SK-N-MC (cell line): ENCODE data around the gene TCEAL8.

Experiments
- EZH2 ChIP-seq: fragments of 200-600 bp; sonication (generic); IDR thresholded peaks from one replicate; pipeline ENCODE4 v1.6.1; 2017; ENCODE audit warnings: antibody characterized with exemption
- FOXP2 ChIP-seq: optimal IDR thresholded peaks from 2 replicates; pipeline ENCODE3; 2011; ENCODE audit warnings: mild to moderate bottlenecking, moderate library complexity; ENCODE audit not compliant: insufficient read depth; ENCODE audit errors: extremely low read length, control extremely low read depth
- POLR2AphosphoS5 ChIP-seq: IDR thresholded peaks from 2 replicates; pipeline ENCODE4 v1.6.1; 2012; ENCODE audit warnings: mild to moderate bottlenecking, low read depth, low read length, borderline replicate concordance

DNA sequence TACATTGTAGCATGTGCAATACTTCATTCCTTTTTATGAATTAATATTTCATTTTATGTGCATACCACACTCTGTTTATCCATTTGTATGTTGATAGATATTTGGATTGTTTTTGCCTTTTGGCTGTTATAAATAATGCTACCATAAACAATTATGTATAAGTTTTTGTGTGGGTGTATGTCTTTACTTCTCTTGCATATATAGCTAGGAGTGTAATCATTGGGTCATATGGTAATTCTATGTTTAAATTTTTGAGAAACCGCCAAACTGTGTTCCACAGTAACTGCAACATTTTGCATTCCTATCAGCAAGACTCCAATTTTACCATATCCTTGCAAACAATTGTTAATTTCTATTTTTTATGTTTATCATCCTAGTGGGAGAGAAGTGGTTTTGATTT, 24.7 kb upstream of the TCEAL8 start:
- TF ChIP-seq FOXP2: no peak
- TF ChIP-seq EZH2: no peak
- TF ChIP-seq POLR2AphosphoS5: no peak
